ENCODE results near the gene RASGRP2. TPM values are rescaled to one million over a fixed set of nuclear protein-coding genes. Genes with fewer than 3 reads are reported as not detected.

RASGRP2 gene
- polyA plus RNA-seq, 6 donors from 2014 or later, result 274 to 429 (median 285) TPM

DNA sequence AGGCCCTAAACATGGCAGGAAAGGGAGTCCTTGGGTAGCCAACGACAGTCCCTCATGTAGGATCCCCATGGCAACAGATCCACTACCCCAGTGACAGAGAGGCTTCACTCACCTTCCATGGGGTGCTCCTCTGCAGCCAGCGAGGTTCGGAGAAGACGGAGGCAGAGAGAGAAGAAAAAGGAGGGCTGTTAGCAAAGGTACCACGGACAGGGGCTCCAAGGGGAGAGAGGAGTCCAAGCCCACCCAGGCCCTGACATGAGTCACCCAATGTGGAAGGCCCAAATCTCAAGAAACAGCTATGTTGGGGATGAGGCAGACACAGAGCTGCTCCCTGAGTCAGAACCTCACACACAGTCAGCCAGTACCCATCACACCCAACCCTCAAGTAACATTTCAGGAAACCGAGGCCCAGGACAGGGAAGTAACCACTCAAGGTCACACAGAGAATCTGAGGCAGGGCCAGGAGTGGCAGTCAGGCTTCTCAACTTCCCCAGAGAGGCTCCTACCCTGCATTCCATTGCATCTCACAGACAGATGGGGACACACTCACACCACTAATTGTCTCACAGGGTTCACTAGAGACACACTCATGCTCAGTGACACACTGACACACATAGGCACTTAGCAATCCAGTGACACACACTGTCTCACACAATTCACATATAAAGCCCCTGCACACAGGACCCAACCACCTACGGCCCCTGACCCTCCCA is 46.1 kb downstream of the RASGRP2 start:
- Mint-ChIP-seq H3K27me3 (peaks cover 0 to 36% (median 25%) of the 10 kb centered on the region in 3 donors), H3K4me3 (no peak overlapping the region), H3K36me3 (no peaks in the 10 kb centered on the region), H3K27ac (peak overlapping the region in 1 of 6 donors; percentile 38), H3K4me1 (peaks cover 15 to 26% (median 22%) of the 10 kb centered on the region in 3 donors), H3K9me3 (no peaks in the 10 kb centered on the region)
- ATAC-seq (ENCODE audit: low read depth in 2 of 2) (no peak), DNase-seq (no peak)

DNA sequence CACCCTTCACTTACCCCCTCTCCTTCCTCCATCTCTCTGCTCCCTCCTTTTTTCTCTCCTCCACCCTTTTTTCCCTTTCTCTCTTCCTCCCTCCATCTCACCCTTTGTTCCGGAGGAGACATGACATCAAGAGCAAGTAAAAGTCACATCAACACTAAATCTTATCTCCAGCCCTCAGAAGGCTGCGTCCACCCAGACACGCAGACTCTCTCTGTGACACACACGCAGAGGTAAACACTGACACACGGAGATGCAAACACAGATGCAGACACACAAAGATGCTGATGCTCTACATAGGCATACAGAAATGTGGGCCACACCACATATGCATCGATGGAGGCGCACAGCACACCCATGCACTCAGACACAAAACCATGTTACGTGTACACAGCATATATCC is 47.9 kb downstream of the RASGRP2 start:
- H3K4me3 Mint-ChIP-seq, result peak overlapping the region in 1 of 8 donors; percentile 67
- DNase-seq (no peak), ATAC-seq (ENCODE audit: low read depth in 2 of 2) (no peak)
- no peaks in the 10 kb centered on the region for H3K9me3 Mint-ChIP-seq
- H3K27ac Mint-ChIP-seq, result peak overlapping the region in 2 of 6 donors; percentile 6 to 47
- peaks cover 0 to 49% (median 34%) of the 10 kb centered on the region in 3 donors for H3K27me3 Mint-ChIP-seq
- H3K36me3 Mint-ChIP-seq, result no peaks in the 10 kb centered on the region
- peaks cover 22 to 32% (median 28%) of the 10 kb centered on the region in 3 donors for H3K4me1 Mint-ChIP-seq

DNA sequence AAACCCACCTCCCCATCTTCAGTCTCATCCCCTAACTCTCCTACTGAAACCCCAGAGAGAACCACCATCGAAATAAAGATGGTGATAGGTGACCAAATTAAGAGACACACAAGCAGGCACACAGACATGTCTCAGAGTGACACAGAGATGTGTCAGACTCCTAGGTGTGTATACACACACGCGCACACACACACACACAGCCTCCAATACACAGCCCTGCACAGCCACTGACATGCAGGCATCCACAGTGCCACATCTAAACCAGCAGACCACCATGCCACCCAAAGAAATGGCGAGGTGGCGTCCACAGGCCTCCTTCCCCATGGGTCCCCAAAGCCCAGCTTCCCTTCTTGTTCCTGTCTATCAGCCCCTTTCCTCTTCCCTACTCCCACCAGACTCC is 48.4 kb downstream of the RASGRP2 start:
- Mint-ChIP-seq H3K4me3 (peak overlapping the region in 1 of 8 donors; percentile 40), H3K36me3 (no peaks in the 10 kb centered on the region), H3K27me3 (peaks cover 0 to 47% (median 29%) of the 10 kb centered on the region in 3 donors), H3K27ac (peak overlapping the region in 1 of 6 donors; percentile 6), H3K9me3 (no peaks in the 10 kb centered on the region), H3K4me1 (peaks cover 22 to 32% (median 28%) of the 10 kb centered on the region in 3 donors)
- DNase-seq, result no peak
- ATAC-seq (ENCODE audit: low read depth in 2 of 2), result no peak

DNA sequence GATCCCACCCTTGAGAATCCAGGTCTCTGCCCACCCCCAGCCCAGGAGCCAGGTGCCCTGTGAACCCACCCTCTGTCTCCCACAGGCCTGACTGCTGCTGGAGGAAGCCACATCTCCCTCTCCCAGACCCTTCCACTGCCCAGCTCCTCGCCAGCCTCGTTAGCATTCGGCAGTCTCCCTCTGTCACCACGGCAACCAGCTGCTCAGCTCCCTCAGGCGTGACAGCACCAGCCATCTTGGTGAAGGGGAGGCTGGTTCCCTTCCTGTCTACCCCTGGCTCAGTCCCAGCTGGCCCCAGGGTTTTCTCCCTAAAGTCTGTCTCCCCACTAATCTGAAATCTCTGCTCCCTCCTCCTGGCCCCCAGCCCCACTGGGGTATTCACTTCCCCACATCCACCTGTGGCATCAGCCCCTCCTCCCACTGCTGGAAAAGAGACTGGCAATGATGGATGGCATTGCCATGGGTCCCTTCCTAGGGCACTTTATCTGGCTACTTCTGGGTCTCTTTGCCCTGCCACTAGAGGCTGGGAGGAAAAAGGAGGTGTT is 49.0 kb downstream of the RASGRP2 start:
- Mint-ChIP-seq H3K36me3 (no peaks in the 10 kb centered on the region), H3K9me3 (no peaks in the 10 kb centered on the region), H3K4me3 (peak overlapping the region in 6 of 8 donors; percentile 24 to 74 (median 48)), H3K27me3 (peaks cover 0 to 40% (median 23%) of the 10 kb centered on the region in 3 donors), H3K27ac (peak overlapping the region; percentile 42 to 93 (median 84)), H3K4me1 (peaks cover 22 to 32% (median 28%) of the 10 kb centered on the region in 3 donors)
- DNase-seq (peak; percentile 31), ATAC-seq (ENCODE audit: low read depth in 2 of 2) (peak; percentile 98 to 99)

DNA sequence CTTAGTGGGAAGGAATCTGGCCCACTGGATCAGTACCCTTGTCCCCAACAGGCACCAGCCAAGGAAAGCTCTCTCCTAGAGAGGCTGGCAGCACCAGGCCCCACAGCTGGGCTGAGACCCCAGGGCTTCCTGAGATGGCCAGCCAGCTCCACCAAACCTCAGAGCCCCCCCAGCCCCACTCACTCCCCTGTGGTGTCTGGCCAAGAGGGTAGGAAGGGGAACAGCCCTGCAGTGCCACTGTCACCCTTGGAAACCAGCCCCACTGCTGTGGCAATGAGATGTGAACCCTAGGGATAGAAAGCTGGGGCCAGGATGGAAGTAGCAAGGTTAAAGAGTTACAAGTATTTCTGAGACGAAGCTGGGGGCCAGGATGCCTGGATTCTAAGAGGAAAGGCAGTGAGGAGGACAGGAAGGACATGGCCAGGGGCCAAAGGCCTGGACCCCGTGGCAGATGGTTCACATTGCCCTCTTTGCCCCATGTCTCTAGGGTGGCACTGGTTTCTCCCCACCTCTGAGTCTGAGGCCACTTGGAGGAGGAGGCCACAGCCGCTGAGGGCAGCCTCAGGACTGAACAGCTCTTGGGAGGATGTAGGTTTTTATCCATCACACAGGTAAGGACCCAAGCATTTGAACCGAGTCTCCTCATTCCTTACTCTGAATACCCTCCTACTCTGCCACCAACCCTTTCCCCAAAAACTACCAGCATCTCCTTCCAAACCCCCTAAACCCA is 49.8 kb downstream of the RASGRP2 start:
- Mint-ChIP-seq H3K27ac (peak overlapping the region in 4 of 6 donors; percentile 58 to 90 (median 86)), H3K27me3 (peaks cover 0 to 40% (median 21%) of the 10 kb centered on the region in 3 donors), H3K4me3 (peak overlapping the region in 5 of 8 donors; percentile 1 to 59 (median 41)), H3K36me3 (no peaks in the 10 kb centered on the region), H3K9me3 (no peaks in the 10 kb centered on the region), H3K4me1 (peaks cover 27 to 34% (median 33%) of the 10 kb centered on the region in 3 donors)
- ATAC-seq (ENCODE audit: low read depth in 2 of 2) (no peak), DNase-seq (no peak)

DNA sequence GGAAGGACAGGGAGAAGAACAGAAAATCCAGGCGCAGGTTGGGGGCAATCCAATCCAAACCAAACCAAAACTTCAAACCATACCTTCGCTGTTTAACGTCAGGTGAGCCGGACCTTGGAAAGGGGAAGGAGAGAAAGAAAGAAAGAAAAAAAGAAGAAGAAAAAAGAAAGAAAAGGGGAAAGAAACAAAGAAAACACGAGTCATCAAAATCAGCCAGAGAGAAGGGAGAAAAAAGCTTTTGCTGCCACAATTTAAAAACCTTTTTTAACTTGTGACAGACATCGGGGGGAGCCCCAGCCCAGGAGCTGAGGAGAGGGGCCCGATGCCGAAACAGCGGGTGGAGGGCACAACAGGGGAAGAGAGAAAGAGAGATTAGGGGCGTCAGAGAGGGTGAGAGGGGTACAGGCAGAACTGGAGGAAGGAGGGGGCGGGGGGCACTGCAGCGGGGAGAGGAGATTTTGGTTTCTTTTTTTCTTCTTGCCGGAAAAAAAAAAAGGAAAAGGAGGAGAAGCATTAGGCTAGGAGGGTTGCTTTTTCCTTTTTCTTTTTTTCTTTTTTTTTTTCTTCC is 51.1 kb downstream of the RASGRP2 start:
- ATAC-seq (ENCODE audit: low read depth in 2 of 2) (no peak), DNase-seq (no peak)
- Mint-ChIP-seq H3K36me3 (no peaks in the 10 kb centered on the region), H3K27me3 (peaks cover 0 to 40% (median 21%) of the 10 kb centered on the region in 3 donors), H3K4me1 (peaks cover 39 to 46% (median 46%) of the 10 kb centered on the region in 3 donors), H3K4me3 (peak overlapping the region in 6 of 8 donors; percentile 10 to 61 (median 54)), H3K27ac (peak overlapping the region in 4 of 6 donors; percentile 39 to 90 (median 78)), H3K9me3 (no peaks in the 10 kb centered on the region)

DNA sequence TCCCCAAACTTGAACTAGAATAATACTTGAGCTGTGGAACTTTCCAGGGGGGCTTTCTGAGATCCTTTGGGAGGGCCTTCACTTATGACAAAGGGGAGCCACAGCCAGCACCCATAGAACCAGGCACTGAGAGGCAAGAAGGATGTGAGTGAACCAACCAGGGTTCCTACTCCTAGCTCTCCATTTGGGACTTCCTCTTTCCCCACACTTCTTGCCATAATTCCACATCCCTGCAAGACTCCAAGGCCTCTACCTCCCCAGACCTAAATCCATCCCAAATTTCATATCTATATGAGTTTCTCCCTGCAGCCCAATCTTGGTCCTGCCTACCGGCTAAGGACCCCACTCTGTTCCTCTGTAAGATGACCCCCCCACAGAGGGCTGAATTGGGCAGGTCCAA is 52.4 kb downstream of the RASGRP2 start:
- Mint-ChIP-seq H3K4me1 (peaks cover 44 to 51% (median 49%) of the 10 kb centered on the region in 3 donors), H3K27ac (peak overlapping the region in 1 of 6 donors; percentile 67), H3K4me3 (no peak overlapping the region), H3K36me3 (no peaks in the 10 kb centered on the region), H3K9me3 (no peaks in the 10 kb centered on the region), H3K27me3 (peaks cover 0 to 40% (median 21%) of the 10 kb centered on the region in 3 donors)
- no peak for DNase-seq
- ATAC-seq (ENCODE audit: low read depth in 2 of 2), result no peak

DNA sequence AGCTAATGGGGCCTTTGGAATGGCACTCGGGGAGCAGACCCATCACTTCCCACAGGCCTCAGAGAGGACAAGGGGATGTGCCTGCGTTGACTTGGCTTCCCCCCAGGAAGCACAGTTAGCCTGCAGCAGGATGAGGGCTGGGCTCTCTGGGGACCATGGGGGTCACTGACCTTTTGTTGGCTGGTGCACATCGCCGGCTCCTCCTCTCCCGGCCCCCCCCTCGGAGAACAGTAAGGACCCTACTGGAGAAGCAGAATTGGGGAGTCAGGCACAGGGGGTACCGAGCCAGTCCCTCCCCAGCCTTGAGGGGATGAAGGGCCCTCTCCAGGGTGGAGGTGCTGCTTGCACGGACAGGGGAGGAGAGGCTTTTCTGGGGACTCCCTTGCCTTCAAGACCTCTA is 53.7 kb downstream of the RASGRP2 start:
- DNase-seq, result no peak
- no peaks in the 10 kb centered on the region for H3K36me3 Mint-ChIP-seq
- peaks cover 43 to 47% (median 44%) of the 10 kb centered on the region in 3 donors for H3K4me1 Mint-ChIP-seq
- no peak for ATAC-seq (ENCODE audit: low read depth in 2 of 2)
- peaks cover 0 to 38% (median 21%) of the 10 kb centered on the region in 3 donors for H3K27me3 Mint-ChIP-seq
- H3K9me3 Mint-ChIP-seq, result no peaks in the 10 kb centered on the region
- H3K27ac Mint-ChIP-seq, result no peak overlapping the region
- H3K4me3 Mint-ChIP-seq, result no peak overlapping the region

DNA sequence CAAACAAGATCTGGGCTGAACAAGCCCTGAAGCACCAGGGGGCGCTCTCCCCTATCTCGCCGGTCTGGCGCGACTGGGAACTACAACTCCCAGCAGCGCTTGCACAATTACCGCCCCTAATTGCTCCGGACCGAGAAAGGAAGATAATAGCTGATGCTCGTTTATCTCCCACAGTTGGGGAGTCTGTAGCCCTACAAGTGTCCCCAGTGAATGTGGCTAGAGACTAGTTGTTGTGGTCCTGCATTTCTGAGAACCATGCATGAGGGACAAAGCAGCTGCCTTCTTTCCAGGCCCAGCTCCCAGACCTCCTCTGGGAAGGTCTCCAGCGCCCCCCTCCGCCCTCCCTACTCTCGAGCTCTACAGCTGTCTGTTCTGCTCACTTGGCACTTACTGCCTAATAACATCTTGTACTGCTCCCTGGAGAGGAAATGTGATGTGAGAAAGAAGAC is 55.4 kb downstream of the RASGRP2 start:
- Mint-ChIP-seq H3K36me3 (no peaks in the 10 kb centered on the region), H3K27ac (peak overlapping the region in 4 of 6 donors; percentile 69 to 93 (median 82)), H3K4me1 (peaks cover 27 to 35% (median 34%) of the 10 kb centered on the region in 3 donors), H3K27me3 (peaks cover 0 to 40% (median 20%) of the 10 kb centered on the region in 3 donors), H3K4me3 (peak overlapping the region; percentile 25 to 93 (median 83)), H3K9me3 (no peaks in the 10 kb centered on the region)
- ATAC-seq (ENCODE audit: low read depth in 2 of 2) (peak; percentile 97), DNase-seq (peak; percentile 92)

DNA sequence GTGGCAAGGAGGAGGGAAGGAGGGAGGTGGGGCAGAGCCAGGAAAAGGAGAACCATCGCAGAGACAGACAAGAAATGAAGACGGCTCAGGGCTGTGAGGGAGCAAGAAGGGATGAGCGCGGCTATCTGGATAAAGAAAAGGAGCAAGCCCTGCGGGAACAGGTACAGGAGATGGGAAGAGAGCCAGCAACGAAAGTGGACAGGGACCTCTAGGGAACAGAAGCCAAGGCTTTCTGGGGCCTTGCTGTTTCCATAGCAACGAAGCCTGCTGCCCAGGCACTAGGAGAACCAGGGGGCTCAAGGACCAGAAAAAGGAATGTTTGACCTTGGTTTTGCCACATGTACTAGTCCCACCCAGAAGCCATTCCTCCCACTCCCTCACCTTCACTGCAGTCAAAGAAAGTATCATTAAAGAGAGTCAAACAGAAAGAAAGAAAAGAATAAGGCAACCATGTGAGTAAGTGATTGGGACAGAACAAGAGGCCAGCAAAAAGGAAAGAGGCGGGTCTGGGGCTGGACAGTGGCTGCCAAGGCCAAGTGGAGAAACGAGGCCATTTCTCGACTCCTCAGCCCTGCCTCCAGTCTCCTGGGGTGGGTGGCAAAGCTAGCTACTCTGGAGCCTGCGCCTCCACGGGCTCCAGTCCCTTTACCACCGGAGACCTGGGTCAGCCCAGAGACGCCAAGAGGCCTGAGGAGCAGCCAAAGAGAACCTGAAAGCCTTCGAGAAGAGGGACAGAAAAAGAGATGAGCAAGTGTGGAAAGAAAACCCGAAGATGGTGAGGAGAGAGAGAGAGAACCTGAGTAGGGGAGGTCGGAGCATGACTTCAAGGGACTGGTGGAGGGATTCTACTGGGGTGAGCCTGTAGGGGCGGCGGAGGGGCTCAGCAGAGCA is 56.1 kb downstream of the RASGRP2 start:
- Mint-ChIP-seq H3K27ac (peak overlapping the region in 5 of 6 donors; percentile 13 to 40 (median 27)), H3K9me3 (no peaks in the 10 kb centered on the region), H3K27me3 (peaks cover 0 to 33% (median 14%) of the 10 kb centered on the region in 3 donors), H3K4me1 (peaks cover 26 to 29% (median 28%) of the 10 kb centered on the region in 3 donors), H3K4me3 (peak overlapping the region; percentile 25 to 93 (median 78)), H3K36me3 (no peaks in the 10 kb centered on the region)
- DNase-seq (no peak), ATAC-seq (ENCODE audit: low read depth in 2 of 2) (no peak)

DNA sequence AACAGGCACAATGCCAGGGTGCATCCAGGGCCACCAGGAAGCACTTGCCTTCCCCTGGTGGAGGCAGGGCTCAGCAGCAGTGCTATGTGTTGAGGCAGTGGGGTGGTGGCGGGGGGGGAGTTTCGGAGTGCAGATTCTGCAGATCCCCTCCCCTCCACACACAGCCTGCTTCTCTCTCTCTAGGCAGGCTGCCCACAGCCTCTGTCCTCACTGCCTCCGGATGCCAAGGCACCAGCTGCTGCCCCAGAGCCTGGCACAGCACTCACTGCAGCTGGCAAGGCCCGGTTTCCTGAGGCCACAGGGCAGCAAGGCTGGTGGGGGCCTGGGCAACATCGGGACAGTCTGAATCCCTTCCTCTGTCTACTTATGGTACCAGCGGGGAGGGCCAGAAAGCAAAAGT is 56.7 kb downstream of the RASGRP2 start:
- H3K9me3 Mint-ChIP-seq, result no peaks in the 10 kb centered on the region
- no peak for ATAC-seq (ENCODE audit: low read depth in 2 of 2)
- peak overlapping the region in 1 of 6 donors; percentile 39 for H3K27ac Mint-ChIP-seq
- H3K4me1 Mint-ChIP-seq, result peaks cover 19 to 22% (median 21%) of the 10 kb centered on the region in 3 donors
- DNase-seq, result no peak
- no peak overlapping the region for H3K4me3 Mint-ChIP-seq
- H3K27me3 Mint-ChIP-seq, result peaks cover 0 to 32% (median 7%) of the 10 kb centered on the region in 3 donors
- no peaks in the 10 kb centered on the region for H3K36me3 Mint-ChIP-seq

DNA sequence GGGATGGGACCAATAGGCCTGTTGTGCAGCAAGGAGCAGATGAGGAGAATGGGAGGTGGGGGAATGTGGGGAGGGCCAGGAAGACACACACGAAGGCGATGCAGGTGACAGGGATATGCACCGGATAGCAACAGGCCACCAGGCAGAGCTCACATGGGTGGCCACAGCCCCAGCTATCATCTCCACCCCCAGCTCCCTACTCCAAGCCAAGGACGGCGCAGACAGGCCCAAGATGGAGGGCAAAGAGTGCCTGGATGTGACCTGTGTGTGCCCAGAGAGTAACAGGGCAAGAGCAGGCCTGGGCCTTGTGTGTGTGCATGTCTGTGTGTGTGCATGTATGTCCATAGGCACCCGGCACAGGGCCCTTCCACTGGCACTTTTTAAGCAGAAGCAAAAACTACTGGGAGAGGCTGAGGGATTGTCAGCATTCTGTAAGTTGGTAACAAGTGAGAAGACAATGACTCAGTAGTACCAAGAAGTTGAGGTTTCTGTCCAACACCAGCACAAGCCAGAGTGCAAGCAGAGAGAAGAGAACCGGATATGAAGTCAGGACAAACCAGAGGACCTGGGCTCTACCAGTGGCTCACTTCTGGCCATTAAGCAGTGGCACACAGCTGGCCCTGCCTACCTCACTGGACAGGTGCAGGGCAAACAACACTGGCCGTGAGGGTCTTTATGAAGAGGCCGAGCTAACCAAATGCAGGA is 57.3 kb downstream of the RASGRP2 start:
- Mint-ChIP-seq H3K27ac (peak overlapping the region in 1 of 6 donors; percentile 20), H3K4me1 (peaks cover 19 to 22% (median 21%) of the 10 kb centered on the region in 3 donors), H3K9me3 (no peaks in the 10 kb centered on the region), H3K36me3 (no peaks in the 10 kb centered on the region), H3K27me3 (peaks cover 0 to 26% (median 1%) of the 10 kb centered on the region in 3 donors), H3K4me3 (no peak overlapping the region)
- ATAC-seq (ENCODE audit: low read depth in 2 of 2) (no peak), DNase-seq (no peak)

All from naive B cell (primary cell).